ENCODE data around the gene INO80E.

DNA sequence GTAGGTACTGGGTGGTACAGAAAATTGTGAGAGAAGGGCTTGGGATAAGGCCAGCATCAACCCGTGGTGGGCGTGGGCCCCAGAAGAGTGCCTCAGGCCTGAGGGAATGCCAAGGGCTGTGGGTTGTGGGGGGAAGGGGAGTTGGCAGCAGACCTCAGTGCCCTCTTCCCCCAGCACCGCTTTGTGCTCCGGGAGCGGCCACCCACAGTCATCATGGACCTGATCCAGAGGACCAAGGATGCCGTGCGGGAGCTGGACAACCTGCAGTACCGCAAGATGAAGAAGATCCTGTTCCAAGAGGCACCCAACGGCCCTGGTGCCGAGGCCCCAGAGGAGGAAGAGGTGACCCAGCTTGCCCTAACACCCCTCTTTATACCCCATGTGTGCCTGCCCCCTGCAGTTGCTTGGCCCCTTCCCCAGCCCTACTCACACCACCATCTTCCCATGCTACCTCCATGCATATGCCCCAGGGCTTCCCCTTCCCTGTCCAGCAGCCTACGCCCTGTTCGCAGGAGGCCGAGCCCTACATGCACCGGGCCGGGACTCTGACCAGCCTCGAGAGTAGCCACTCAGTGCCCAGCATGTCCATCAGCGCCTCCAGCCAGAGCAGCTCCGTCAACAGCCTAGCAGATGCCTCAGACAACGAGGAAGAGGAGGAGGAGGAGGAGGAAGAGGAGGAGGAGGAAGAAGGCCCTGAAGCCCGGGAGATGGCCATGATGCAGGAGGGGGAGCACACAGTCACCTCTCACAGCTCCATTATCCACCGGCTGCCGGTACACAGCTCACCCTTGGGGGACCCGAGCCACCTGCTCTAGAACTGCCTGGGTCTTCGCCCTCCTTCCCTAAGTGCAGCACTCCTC is 13.3 kb upstream of the INO80E start:
- TF ChIP-seq POLR2AphosphoS5 (IDR thresholded peaks at IDR 0.05; ENCODE audit: low read depth, low read length) = no peak
- TF ChIP-seq, protein P1, sequence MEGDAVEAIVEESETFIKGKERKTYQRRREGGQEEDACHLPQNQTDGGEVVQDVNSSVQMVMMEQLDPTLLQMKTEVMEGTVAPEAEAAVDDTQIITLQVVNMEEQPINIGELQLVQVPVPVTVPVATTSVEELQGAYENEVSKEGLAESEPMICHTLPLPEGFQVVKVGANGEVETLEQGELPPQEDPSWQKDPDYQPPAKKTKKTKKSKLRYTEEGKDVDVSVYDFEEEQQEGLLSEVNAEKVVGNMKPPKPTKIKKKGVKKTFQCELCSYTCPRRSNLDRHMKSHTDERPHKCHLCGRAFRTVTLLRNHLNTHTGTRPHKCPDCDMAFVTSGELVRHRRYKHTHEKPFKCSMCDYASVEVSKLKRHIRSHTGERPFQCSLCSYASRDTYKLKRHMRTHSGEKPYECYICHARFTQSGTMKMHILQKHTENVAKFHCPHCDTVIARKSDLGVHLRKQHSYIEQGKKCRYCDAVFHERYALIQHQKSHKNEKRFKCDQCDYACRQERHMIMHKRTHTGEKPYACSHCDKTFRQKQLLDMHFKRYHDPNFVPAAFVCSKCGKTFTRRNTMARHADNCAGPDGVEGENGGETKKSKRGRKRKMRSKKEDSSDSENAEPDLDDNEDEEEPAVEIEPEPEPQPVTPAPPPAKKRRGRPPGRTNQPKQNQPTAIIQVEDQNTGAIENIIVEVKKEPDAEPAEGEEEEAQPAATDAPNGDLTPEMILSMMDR (IDR thresholded peaks at IDR 0.05) = no peak
